Sigmoid colon (tissue), 4 donors: ENCODE measurements around the gene THBS3.

Source experiments
- CTCF ChIP-seq, 4 experiments: fragments of 450-650 bp in 3 of 4; fragments of 200-600 bp in 1 of 4; IDR thresholded peaks; one replicate each; pipeline ENCODE4 v1.5.1; 2016 to 2019; ENCODE audit warnings: antibody characterized with exemption in 4 of 4, mild to moderate bottlenecking in 3 of 4, moderate library complexity in 2 of 4
- EP300 ChIP-seq, 4 donors: sonication (generic); formaldehyde crosslinking; IDR thresholded peaks; one replicate each; pipeline ENCODE4 v1.6.1; 2017; ENCODE audit warnings: antibody characterized with exemption in 4 of 4
- POLR2A ChIP-seq, 2 donors: fragments of 450-650 bp; IDR thresholded peaks; one replicate each; pipeline ENCODE4 v1.6.1; 2016; ENCODE audit warnings: antibody characterized with exemption in 2 of 2, mild to moderate bottlenecking in 2 of 2, moderate library complexity in 2 of 2

- TF ChIP-seq CTCF (IDR thresholded peaks at IDR 0.05) (no peak), EP300 (IDR thresholded peaks at IDR 0.05) (no peak), POLR2A (IDR thresholded peaks at IDR 0.05) (no peak)
Measured at GRCh38 chr1:155218854-155219591, 11.3 kb upstream of the THBS3 start.
